ENCODE data around the gene GRB14.

Gene GRB14

GRCh38 chr2:164617466-164617865 lies 3.8 kb downstream of the GRB14 start:
- no peak for DNase-seq

- DNase-seq: no peak
Observed at GRCh38 chr2:164613321-164613982, 7.8 kb downstream of the GRB14 start.

- no peak for DNase-seq
Observed at GRCh38 chr2:164609790-164610189, 11.5 kb downstream of the GRB14 start.

GRCh38 chr2:164606557-164606956 lies 14.7 kb downstream of the GRB14 start:
- no peak for DNase-seq

- DNase-seq: no peak
Observed at GRCh38 chr2:164605295-164605694, 16.0 kb downstream of the GRB14 start.

GRCh38 chr2:164600763-164601162 lies 20.5 kb downstream of the GRB14 start:
- no peak for DNase-seq

GRCh38 chr2:164599954-164600589 lies 21.2 kb downstream of the GRB14 start:
- no peak for DNase-seq

- no peak for DNase-seq
Observed at GRCh38 chr2:164597983-164598382, 23.3 kb downstream of the GRB14 start.

GRCh38 chr2:164595031-164595430 lies 26.3 kb downstream of the GRB14 start:
- DNase-seq: no peak

- no peak for DNase-seq
Observed at GRCh38 chr2:164593959-164594358, 27.3 kb downstream of the GRB14 start.

GRCh38 chr2:164593541-164593940 lies 27.7 kb downstream of the GRB14 start:
- DNase-seq: no peak

- DNase-seq: no peak
Observed at GRCh38 chr2:164589522-164589921, 31.8 kb downstream of the GRB14 start.

GRCh38 chr2:164581050-164581449 lies 40.2 kb downstream of the GRB14 start:
- no peak for DNase-seq

GRCh38 chr2:164574931-164575330 lies 46.4 kb downstream of the GRB14 start:
- no peak for DNase-seq

- DNase-seq: no peak
Observed at GRCh38 chr2:164570475-164570874, 50.8 kb downstream of the GRB14 start.

- DNase-seq: no peak
Observed at GRCh38 chr2:164569378-164569777, 51.9 kb downstream of the GRB14 start.

GRCh38 chr2:164568317-164568716 lies 53.0 kb downstream of the GRB14 start:
- no peak for DNase-seq

GRCh38 chr2:164567335-164567989 lies 53.8 kb downstream of the GRB14 start:
- no peak for DNase-seq

- DNase-seq: no peak
Observed at GRCh38 chr2:164565359-164565758, 55.9 kb downstream of the GRB14 start.

GRCh38 chr2:164562666-164563065 lies 58.6 kb downstream of the GRB14 start:
- DNase-seq: no peak

- DNase-seq: no peak
Observed at GRCh38 chr2:164561991-164562390, 59.3 kb downstream of the GRB14 start.

- no peak for DNase-seq
Observed at GRCh38 chr2:164561416-164561815, 59.9 kb downstream of the GRB14 start.

- DNase-seq: no peak
Observed at GRCh38 chr2:164560902-164561301, 60.4 kb downstream of the GRB14 start.
